ENCODE results near the gene APOC3.

APOC3 gene

DNA sequence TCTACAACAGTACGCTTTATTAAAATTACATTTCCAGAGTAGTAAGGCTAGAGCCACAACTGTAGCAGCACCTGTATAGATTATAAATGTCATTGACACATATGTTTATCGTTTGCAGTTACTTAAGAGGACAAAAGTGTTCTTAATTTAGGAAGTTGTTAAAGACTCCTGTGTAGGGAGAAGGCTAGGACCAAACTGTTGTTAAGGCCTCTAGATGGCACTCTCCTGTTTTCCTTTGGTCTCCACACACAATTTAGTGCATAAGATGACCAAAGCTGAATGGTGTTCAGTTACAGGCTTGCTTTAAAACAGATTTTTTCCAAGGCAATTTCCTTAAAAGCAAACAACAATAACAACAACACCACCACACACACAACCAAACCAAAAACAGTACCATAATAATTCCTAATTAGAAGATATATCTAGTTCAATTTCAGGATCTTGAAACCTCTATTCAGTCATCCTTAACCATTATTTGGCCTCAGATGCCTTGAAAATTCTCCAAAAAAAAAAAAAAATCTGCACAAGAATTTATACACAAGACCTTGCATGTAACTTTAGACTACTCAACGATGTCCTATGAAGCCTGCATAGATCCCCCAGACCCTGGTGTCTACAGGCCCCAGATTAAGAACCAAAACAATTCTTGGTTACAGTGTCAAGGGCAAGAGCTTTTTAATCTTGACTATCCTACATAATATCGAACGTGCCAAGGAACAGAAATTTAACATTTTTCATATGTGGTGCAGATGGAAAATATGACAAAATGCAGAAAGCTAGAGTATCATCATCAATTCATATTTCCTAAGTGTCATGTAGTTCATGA lies 50.3 kb downstream of the APOC3 start:
- DNase-seq: peak; percentile 18

DNA sequence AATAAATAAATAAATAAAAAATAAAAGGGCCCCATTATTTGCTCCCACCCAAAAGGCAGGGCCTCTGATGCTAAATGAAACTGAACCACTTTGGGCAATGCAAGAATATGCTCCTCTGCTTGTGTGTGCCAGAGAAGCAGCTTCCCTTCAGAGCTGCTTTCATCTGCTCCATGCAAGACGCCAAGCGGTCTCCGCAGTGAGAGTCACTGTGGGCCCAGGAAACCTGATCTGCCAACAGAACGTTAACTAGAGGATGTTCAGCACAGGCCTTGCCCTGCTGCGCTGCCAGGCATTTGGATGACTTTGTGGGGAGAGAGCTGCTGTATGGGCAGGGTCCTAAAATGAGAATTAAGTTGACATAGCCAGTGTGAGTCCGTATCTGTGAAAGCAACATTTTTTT lies 51.4 kb downstream of the APOC3 start:
- no peak for DNase-seq

DNA sequence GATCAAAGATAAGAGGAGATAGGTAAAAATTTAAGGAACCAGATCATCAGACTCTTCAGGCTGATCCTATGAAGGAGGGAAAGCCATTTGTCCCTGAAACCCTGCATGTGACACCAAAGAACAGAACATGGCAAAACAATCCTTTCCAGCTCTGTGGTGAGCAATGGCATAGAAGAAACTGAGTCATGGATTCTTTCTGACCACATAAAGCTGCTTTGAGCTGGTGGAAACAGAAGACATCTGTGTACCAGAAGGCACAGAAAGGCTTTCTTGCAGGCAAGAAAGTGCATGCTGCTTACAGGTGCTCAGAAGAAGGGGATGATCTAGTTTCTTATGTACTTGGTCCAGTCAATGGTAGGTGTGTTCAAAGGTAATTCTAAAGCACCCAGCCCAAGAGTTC lies 52.7 kb downstream of the APOC3 start:
- DNase-seq: no peak
